G401 (cell line): ENCODE measurements around the gene CERK. TPM values are rescaled to one million over a fixed set of nuclear protein-coding genes. Genes with fewer than 3 reads are reported as not detected.

Experiments used
- DNase-seq: peaks from one replicate; pipeline ENCODE4 v3.0.0-alpha.2; 2015; ENCODE audit warnings: low spot score
- in situ Hi-C: cut with HindIII; loops from 2 replicates; pipeline ENCODE4 v1.10.0; 2016; ENCODE audit warnings: low sequenced_read_pairs, mixed read lengths
- total RNA-seq: library from RNA; depleted of rRNA; stranded (reverse); fragments of >200 nt; shearing (Covaris generic); gene quantifications from 2 replicates; pipeline ENCODE4 v1.2.3, GENCODE V29; 2014

The CERK gene
- total RNA-seq, 1 experiment from 2014 or later = 70.0 TPM

DNA sequence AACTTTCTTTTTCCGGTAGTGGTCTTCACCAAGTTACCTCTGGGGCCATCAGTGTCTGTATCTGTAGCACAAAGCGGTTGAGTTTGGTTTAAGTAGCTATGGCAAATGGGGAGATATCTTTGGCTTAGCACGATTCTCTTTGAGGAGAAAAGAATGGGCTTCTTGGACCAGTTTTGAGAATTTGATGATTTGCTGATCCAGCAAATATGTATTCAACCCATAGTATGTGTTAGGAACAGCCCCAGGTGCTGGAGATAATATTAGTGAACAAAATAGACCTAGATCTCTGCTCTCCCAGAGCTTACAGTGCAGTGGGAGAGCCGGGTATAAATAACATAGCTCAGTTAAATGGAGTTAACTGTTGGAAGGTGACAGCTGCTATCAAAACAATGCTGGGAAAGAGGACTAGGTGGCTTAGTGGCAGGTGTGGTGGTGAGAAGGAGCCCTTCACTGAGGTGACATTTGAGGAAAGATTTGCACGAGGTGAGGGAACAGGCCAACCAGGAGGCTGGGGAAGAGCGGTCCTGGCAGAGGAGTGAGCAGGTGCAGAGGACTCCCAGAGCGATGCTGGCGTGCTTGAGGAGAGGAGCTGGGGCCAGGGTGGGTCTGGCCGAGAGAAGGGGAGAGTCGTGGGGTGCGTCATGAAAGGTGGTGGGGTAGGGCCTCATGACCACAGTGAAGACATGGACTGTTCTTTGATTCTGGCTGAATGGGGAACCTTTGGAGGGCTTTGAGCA lies 29.4 kb upstream of the CERK start:
- DNase-seq = no peak
- in situ Hi-C loops = no loop called here

- in situ Hi-C loops = no loop called here
- no peak for DNase-seq
These were observed 28.6 kb upstream of the CERK start for GRCh38 chr22:46766611-46767010.

DNA sequence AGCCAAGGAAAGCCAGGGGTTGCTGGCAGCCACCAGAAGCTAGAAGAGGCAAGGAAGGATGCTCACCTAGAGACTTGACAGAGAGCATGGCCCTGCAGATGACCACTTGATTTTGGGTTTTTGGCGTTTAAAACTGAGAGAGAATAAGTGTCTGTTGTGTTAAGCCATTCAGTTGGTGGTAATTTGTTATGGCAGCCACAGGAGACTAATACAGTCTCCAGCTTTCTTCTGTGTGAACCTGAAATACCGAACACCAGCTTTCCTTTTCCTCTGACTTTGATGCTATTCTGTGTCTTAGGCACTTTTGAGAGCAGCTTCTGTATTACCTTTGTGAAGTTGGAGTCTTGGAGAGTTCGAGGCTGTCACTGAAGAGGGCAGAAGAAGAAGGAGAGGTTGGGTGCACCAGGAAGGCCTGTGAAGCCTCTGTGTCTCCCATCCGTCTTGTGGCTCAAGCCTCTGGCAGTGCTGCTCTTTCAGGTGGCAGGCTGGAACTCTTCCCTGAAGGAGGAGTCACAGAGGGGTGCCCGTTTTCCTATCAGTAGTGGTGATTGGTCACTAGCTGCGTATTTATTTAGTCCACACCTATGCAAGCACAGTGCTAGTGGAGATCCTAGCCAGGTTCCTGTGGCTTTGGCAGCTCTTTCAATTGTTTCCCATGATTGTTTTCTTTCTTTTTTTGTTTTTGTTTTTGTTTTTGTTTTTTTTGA lies 26.9 kb upstream of the CERK start:
- no peak for DNase-seq
- in situ Hi-C loops = no loop called here

GRCh38 chr22:46764140-46764680 lies 26.2 kb upstream of the CERK start:
- in situ Hi-C loops = no loop called here
- no peak for DNase-seq

DNA sequence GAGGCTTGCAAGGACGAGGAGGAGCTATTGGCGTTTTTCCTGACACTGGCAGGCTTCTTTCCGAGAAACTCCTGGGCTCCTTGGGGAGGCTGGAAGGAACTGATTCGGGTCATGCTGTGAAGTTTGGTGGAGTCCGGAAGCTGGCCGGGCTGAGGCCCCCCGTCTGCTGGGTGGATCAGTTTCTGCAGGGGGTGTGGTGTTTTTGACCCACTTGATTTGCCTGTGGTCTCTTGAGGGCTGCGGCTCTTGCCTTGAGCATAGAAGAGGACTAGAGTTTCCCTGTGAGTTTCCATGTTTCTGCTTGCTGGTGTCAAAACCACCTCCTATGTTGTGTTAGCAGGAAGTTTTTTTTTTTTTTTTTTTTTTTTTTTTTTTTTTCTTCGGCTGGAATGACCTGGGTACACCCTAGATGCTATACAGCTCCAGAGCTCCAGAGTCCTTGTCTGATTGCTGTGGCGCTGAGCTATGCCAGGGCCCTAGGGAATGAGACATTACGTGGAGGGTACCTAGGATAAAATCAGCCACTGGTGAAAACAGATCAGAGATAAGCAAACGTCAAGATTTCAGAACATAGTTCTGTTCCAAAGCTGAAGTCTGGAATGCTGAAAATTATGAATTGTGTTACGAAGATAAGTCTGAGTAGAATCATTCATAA lies 25.1 kb upstream of the CERK start:
- DNase-seq = no peak
- in situ Hi-C loops = no loop called here

- in situ Hi-C loops = no loop called here
- DNase-seq = peak; percentile 94
These were observed 24.4 kb upstream of the CERK start, which contains the start of gene TBC1D22A for GRCh38 chr22:46762238-46763050. Gene TBC1D22A (plus strand): TSS chr22:46762650. CDS start chr22:46762787, 137 bp downstream.

DNA sequence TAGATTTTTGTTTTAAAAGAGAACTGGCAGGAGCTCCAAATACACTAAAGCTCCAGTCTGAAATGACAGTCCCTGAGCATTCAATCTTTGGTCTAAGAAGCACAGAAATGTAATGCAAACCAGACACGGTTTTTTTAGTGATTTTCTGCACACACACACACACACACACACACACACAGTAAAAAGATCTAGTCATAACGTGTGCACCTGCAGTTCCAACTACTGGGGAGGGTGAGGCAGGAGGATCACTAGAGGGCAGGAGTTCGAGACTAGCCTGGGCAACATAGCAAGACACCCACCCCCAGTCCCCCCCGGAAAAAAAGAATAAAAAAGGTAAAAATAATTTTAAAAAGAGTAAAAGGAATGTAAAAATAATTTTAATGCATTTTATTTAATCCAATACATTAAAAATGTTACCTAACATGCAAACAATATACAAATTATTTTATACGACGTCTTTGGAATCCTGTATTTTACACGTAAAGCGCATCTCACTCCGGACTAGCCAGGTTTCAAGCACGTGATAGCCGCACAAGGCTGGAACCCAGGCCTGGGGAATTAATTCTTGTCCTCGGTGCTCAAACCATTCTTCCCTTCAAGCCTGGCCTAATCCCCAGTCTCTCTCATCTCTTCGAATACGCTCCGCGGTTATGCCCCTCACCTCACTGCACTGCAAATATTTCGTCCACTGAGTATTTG lies 23.6 kb upstream of the CERK start:
- no peak for DNase-seq
- in situ Hi-C loops = no loop called here

DNA sequence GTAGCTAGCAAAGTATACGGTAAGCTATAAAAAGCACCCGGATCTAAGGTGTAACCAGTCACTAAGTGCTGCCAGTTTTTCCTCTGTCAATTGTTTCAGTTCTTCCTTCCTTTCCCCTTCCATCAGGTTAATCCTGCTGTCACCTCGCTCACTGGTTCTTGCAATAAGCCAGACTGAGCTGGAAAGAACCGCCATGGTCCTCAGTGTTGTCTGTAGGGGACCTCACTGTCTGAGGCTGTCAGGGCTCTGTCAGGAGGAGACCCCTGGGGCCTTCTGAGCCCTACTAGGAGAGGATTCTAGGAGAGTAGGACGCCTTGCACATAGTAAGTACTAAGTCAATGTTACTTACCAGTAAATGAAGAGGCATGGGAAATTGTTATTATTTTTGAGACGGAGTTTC lies 23.0 kb upstream of the CERK start:
- no peak for DNase-seq
- in situ Hi-C loops = no loop called here

- peak; percentile 66 for DNase-seq
- in situ Hi-C loops = no loop called here
These were observed 20.8 kb upstream of the CERK start for GRCh38 chr22:46758867-46759290.

DNA sequence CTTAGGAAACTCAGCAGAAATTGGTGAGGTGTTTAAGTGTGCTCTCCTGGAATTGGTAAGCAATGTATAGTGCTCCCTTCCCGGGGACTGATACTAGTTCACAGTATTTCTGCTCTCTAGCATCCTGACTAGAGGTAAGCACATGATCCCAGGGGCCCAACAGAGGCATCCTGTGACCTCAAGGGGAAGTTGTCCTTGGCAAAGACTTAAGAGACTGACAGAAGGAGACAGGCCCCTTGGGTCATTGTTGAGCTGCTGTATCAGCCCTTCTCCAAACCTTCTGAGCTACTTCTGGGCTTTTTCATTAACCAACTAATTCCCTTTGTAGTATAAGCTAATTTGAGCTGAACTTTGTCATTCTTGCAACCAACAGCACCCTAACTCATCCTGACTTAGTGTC lies 20.1 kb upstream of the CERK start:
- in situ Hi-C loops = no loop called here

GRCh38 chr22:46757104-46757503 lies 19.1 kb upstream of the CERK start:
- in situ Hi-C loops = no loop called here
- no peak for DNase-seq

More for the DNA sequence above, 20.1 kb upstream of the CERK start:
- DNase-seq = no peak

DNA sequence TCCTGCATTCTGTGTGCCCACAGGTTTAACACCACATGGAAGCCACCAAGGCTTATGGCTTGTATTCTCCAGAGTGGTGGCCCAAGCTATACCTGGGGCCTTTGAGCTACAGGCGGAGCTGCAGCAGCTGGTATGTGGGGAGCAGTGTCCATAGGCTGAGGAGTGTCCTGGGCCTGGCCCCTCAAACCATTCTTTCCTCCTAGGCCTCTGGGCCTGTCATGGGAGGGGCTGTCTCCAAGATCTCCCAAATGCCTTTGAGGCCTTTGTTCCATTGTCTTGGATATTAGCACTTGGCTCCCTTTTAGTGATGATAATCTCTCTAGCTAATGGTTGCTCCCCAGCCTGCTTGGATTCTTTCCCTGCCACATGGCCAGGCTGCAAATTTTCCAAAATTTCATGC lies 18.0 kb upstream of the CERK start:
- in situ Hi-C loops = no loop called here
- DNase-seq = no peak

GRCh38 chr22:46755525-46755924 lies 17.5 kb upstream of the CERK start:
- DNase-seq = no peak
- in situ Hi-C loops = no loop called here

- in situ Hi-C loops = no loop called here
- no peak for DNase-seq
These were observed 16.8 kb upstream of the CERK start for GRCh38 chr22:46754826-46755225.

GRCh38 chr22:46754110-46754799 lies 16.2 kb upstream of the CERK start:
- in situ Hi-C loops = no loop called here
- DNase-seq = no peak

GRCh38 chr22:46753761-46754109 lies 15.7 kb upstream of the CERK start:
- no peak for DNase-seq
- in situ Hi-C loops = no loop called here

DNA sequence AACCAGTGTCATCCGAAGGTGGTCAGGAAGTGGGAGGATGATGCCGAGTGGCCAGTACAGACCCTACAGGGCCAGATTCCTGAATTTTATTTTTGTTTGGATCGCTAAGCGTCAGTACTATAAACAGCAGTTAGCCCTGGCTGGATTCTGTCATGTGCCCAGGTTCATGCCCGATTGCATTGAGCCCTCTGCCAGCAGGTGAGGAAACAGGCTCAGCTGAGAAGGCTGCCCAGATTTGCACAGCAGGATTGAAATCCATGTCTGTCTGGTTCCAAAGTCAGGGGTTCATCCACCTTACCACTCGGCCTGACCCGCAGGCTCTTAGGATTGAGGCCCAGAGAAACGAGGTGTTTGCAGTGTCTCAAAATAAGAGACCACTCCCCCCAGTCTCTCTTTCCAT lies 15.3 kb upstream of the CERK start:
- DNase-seq = no peak
- in situ Hi-C loops = no loop called here

DNA sequence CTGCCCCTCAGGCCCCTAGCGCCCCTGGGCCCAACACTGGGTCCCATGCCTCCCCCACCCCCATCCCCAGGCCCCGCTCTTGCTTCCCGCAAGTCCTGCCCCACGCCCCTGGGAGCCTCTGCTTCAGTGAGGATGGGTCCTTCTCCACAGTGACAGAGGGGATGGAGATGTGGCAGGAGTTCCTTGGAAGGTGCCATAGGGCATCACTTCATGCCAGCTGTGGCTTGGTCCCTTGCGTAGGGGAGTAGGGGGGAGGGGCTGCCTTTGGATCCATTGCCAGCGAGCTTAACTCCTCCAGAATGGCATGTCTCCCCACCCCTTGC lies 14.9 kb upstream of the CERK start:
- in situ Hi-C loops = no loop called here
- no peak for DNase-seq
